ENCODE data around the gene CSNK1G2.

DNA sequence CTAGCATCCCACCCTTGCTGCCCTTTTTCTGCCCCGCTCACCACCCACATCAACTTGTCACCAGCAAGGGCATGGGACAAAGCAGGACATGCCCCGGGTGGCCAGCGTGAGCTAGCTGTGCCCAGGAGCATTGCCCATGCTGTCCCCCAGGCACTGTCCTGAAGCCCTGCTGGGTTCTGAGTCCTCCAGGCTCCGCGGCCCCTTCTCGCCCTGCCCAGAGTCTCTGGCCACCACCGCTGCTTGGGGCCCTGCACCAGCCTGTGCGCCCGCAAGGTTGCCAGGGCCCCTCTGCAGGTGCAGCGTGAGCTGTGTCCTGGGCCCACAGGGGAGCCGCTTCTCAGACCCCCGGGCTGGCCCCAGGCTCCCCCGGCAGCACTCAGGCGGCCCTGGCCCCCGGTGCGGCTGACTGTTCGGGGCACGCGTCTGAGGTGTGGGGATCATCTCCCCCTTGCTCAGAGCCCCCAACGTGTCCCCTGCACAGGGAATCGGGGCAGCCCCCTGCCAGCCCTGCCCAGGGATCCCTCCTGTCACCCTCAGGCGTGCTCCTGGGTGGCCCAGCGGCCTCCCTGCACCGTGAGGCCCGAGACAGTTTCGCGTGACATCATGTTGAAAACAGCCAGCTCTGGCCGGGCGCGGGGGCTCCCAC lies 4.1 kb downstream of the CSNK1G2 start:
- TF ChIP-seq EP300 (IDR thresholded peaks at IDR 0.05) (no peak), ESRRA (IDR thresholded peaks at IDR 0.05; ENCODE audit: borderline replicate concordance, low read length) (no peak), JUNB (IDR thresholded peaks at IDR 0.05) (no peak), CHD4 (IDR thresholded peaks at IDR 0.05; ENCODE audit: borderline replicate concordance) (no peak), MAFK (IDR thresholded peaks at IDR 0.05; ENCODE audit: partially characterized antibody) (no peak), ZSCAN20 (CRISPR knock-in tag; IDR thresholded peaks at IDR 0.05) (no peak), SMC3 (IDR thresholded peaks at IDR 0.05) (no peak), POLR2A (IDR thresholded peaks at IDR 0.05; ENCODE audit: low read length) (no peak), RCOR1 (IDR thresholded peaks at IDR 0.05; ENCODE audit: low read depth, low read length) (no peak)
- TF ChIP-seq, protein P1, sequence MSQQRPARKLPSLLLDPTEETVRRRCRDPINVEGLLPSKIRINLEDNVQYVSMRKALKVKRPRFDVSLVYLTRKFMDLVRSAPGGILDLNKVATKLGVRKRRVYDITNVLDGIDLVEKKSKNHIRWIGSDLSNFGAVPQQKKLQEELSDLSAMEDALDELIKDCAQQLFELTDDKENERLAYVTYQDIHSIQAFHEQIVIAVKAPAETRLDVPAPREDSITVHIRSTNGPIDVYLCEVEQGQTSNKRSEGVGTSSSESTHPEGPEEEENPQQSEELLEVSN (IDR thresholded peaks at IDR 0.05; ENCODE audit: borderline replicate concordance, low read depth), result no peak
- TF ChIP-seq, protein P2, sequence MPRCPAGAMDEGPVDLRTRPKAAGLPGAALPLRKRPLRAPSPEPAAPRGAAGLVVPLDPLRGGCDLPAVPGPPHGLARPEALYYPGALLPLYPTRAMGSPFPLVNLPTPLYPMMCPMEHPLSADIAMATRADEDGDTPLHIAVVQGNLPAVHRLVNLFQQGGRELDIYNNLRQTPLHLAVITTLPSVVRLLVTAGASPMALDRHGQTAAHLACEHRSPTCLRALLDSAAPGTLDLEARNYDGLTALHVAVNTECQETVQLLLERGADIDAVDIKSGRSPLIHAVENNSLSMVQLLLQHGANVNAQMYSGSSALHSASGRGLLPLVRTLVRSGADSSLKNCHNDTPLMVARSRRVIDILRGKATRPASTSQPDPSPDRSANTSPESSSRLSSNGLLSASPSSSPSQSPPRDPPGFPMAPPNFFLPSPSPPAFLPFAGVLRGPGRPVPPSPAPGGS (IDR thresholded peaks at IDR 0.05), result no peak
- TF ChIP-seq, protein P3, sequence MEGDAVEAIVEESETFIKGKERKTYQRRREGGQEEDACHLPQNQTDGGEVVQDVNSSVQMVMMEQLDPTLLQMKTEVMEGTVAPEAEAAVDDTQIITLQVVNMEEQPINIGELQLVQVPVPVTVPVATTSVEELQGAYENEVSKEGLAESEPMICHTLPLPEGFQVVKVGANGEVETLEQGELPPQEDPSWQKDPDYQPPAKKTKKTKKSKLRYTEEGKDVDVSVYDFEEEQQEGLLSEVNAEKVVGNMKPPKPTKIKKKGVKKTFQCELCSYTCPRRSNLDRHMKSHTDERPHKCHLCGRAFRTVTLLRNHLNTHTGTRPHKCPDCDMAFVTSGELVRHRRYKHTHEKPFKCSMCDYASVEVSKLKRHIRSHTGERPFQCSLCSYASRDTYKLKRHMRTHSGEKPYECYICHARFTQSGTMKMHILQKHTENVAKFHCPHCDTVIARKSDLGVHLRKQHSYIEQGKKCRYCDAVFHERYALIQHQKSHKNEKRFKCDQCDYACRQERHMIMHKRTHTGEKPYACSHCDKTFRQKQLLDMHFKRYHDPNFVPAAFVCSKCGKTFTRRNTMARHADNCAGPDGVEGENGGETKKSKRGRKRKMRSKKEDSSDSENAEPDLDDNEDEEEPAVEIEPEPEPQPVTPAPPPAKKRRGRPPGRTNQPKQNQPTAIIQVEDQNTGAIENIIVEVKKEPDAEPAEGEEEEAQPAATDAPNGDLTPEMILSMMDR (IDR thresholded peaks at IDR 0.05), result no peak
- TF ChIP-seq, protein P4, sequence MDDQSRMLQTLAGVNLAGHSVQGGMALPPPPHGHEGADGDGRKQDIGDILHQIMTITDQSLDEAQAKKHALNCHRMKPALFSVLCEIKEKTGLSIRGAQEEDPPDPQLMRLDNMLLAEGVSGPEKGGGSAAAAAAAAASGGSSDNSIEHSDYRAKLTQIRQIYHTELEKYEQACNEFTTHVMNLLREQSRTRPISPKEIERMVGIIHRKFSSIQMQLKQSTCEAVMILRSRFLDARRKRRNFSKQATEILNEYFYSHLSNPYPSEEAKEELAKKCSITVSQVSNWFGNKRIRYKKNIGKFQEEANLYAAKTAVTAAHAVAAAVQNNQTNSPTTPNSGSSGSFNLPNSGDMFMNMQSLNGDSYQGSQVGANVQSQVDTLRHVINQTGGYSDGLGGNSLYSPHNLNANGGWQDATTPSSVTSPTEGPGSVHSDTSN (IDR thresholded peaks at IDR 0.05), result no peak

Measured in A549 (cell line).